CD4-positive, CD25-positive, alpha-beta regulatory T cell (primary cell): Measurements from ENCODE around the gene C2orf92. TPM values are rescaled to one million over a fixed set of nuclear protein-coding genes. Genes with fewer than 3 reads are reported as not detected.
A peak's percentile ranks its signal among the peaks of the same experiment; 100 is the strongest.
"Not testable (repeated sequence)": the region's sequence is repeated elsewhere in the genome, so short reads cannot be mapped to it uniquely, and the experiment has no call there.

Experiments used
- ATAC-seq, 2 donors: fragments of 150-1000 bp; cut with Tn5 transposase; one replicate each; pipeline ENCODE4 v1.10.0; 2021; ENCODE audit warnings: low read depth in 2 of 2, moderate number of reproducible peaks in 2 of 2, moderate library complexity in 1 of 2
- DNase-seq, 3 donors: peaks; one replicate each; pipeline versions ENCODE4 v3.0.0 to v3.0.0-alpha.2; 2012 to 2022; ENCODE audit warnings: mixed read lengths in 1 of 3
- H3K27ac ChIP-seq: one replicate; pipeline ENCODE4 v1.7.0; 2013; ENCODE audit warnings: mild to moderate bottlenecking, low read length; ENCODE audit not compliant: insufficient read depth, poor library complexity, severe bottlenecking
- H3K27me3 ChIP-seq: one replicate; pipeline ENCODE4 v1.7.0; 2013; ENCODE audit warnings: low read length; ENCODE audit not compliant: control insufficient read depth, insufficient read depth
- H3K36me3 ChIP-seq: one replicate; pipeline ENCODE4 v1.7.0; 2013; ENCODE audit warnings: mild to moderate bottlenecking, low read length, moderate library complexity; ENCODE audit not compliant: control insufficient read depth, insufficient read depth
- H3K4me1 ChIP-seq: 2 replicates; pipeline ENCODE4 v1.7.0; 2013; ENCODE audit warnings: mild to moderate bottlenecking, low read length; ENCODE audit not compliant: insufficient read depth, control insufficient read depth, poor library complexity, severe bottlenecking
- H3K4me3 ChIP-seq: one replicate; pipeline ENCODE4 v1.7.0; 2013; ENCODE audit warnings: low read depth, mild to moderate bottlenecking, low read length, moderate library complexity
- H3K9me3 ChIP-seq, 2 experiments: 1 replicate in 1 of 2; 2 replicates in 1 of 2; pipeline ENCODE4 v1.7.0; 2013; ENCODE audit warnings: low read length in 2 of 2, mild to moderate bottlenecking in 1 of 2, moderate library complexity in 1 of 2; ENCODE audit not compliant: control insufficient read depth in 2 of 2
- H3K27ac Mint-ChIP-seq, 3 donors: one replicate each; pipeline ENCODE4 v1.8.0; 2020 to 2022; ENCODE audit warnings: mild to moderate bottlenecking in 3 of 3, mixed read lengths in 3 of 3, moderate library complexity in 2 of 3
- H3K27me3 Mint-ChIP-seq: one replicate; pipeline ENCODE4 v1.8.0; 2022; ENCODE audit warnings: mild to moderate bottlenecking, mixed read lengths
- H3K36me3 Mint-ChIP-seq: one replicate; pipeline ENCODE4 v1.8.0; 2020; ENCODE audit warnings: mixed read lengths
- H3K4me1 Mint-ChIP-seq, 4 donors: one replicate each; pipeline ENCODE4 v1.8.0; 2020 to 2022; ENCODE audit warnings: mixed read lengths in 4 of 4, mild to moderate bottlenecking in 1 of 4
- H3K4me3 Mint-ChIP-seq, 4 donors: one replicate each; pipeline ENCODE4 v1.8.0; 2020 to 2022; ENCODE audit warnings: mild to moderate bottlenecking in 4 of 4, mixed read lengths in 4 of 4, moderate library complexity in 3 of 4
- H3K9me3 Mint-ChIP-seq, 7 donors: one replicate each; pipeline ENCODE4 v1.8.0; 2020 to 2022; ENCODE audit warnings: mixed read lengths in 7 of 7, mild to moderate bottlenecking in 3 of 7, moderate library complexity in 2 of 7
- polyA plus RNA-seq, 4 donors: library from polyadenylated mRNA; unstranded; fragments of 300-500 nt; fragmentation: Illumina TruSeq; gene quantifications; one replicate each; pipeline ENCODE4 v1.2.3, GENCODE V29; 2021
- total RNA-seq: library from RNA; stranded (reverse); gene quantifications from one replicate; pipeline ENCODE4 v1.2.3, GENCODE V29; 2022

C2orf92 gene
- total and polyA plus RNA-seq, 5 donors from 2014 or later, result 0.61 to 20.4 TPM; not detected in 3

DNA sequence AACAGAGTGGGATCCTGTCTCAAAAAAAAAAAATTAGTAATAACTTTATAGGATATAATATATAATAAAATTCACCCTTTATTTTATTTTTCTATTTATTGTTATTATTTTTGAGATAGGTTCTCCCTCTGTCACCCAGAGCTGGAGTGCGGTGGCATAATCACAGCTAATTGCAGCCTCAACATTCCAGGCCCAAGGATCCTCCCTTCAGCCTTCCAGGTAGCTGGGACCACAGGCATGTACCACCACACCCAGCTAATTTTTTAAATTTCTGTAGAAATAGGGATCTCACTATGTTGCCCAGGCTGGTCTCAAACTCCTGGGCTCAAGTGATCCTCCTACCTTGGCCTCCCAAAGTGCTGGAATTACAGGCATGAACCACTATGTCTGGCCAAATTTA lies 958 bp downstream of the C2orf92 start:
- H3K9me3 Mint-ChIP-seq, result no peaks in the 10 kb centered on the region

DNA sequence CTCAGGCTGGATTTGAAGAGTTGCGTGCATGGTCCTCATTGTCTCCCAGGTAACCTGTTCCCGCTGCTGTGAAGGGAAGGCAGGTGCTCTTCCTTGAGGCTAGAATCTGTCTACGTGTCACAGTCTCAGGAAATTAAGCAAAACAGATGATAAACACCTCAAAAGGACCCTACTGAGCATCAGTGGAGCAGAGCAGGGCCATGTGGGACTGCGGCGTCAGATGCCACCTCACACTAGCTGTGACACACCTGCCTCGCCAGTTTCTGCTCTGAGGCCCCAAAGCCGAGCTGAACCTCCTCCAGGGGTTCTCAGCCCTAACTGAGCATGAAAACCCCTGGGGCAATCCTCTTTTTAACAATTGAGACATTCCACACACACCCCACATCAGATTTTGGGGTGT lies 2.0 kb downstream of the C2orf92 start:
- H3K9me3 ChIP-seq, result no peaks in the 10 kb centered on the region
- DNase-seq (no peak), ATAC-seq (no peak)
- H3K9me3 Mint-ChIP-seq, result no peaks in the 10 kb centered on the region
- no peak overlapping the region for H3K27ac Mint-ChIP-seq
- no peaks in the 10 kb centered on the region for H3K27me3 Mint-ChIP-seq
- no peaks in the 10 kb centered on the region for H3K36me3 ChIP-seq
- peaks cover 0 to 5% (median 2%) of the 10 kb centered on the region in 4 donors for H3K4me1 Mint-ChIP-seq
- H3K36me3 Mint-ChIP-seq, result peaks cover 6% of the 10 kb centered on the region
- H3K4me3 ChIP-seq, result no peak overlapping the region
- no peaks in the 10 kb centered on the region for H3K4me1 ChIP-seq
- no peaks in the 10 kb centered on the region for H3K27me3 ChIP-seq
- no peak overlapping the region for H3K27ac ChIP-seq
- no peak overlapping the region for H3K4me3 Mint-ChIP-seq

More for the DNA sequence above, 958 bp downstream of the C2orf92 start:
- Histone ChIP-seq H3K9me3 (no peaks in the 10 kb centered on the region), H3K4me1 (no peaks in the 10 kb centered on the region), H3K4me3 (no peak overlapping the region), H3K27me3 (no peaks in the 10 kb centered on the region), H3K36me3 (no peaks in the 10 kb centered on the region), H3K27ac (no peak overlapping the region)
- DNase-seq, result no peak
- peaks cover 6% of the 10 kb centered on the region for H3K36me3 Mint-ChIP-seq
- no peak overlapping the region for H3K4me3 Mint-ChIP-seq
- H3K27ac Mint-ChIP-seq, result no peak overlapping the region
- no peaks in the 10 kb centered on the region for H3K27me3 Mint-ChIP-seq
- H3K4me1 Mint-ChIP-seq, result peaks cover 0 to 5% (median 2%) of the 10 kb centered on the region in 4 donors
- no peak for ATAC-seq

DNA sequence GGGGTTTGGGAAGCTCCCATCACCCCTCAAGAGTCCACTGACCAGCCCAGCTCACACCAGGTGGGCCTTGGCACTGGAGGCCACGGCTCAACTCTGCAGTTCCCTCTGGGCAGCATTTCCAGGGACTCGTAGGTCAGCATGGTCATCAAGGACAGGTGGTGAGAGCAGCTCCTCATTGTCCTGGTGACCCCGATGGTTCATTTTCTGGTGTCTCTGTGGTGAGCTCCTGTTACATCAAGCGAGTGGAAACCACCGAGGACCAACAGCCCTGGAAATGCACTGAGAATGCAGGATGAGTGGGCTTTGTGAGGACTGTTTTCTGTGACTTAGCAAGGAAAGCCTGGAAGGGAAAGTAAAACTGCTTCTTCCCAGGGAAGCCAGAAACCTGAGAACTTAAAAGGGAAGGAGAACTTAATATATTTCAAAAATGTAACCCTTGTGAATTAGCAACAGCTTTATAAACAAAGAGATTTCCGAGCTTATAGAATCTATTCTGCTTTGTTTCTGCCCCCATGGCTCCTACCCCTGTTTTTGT lies 3.2 kb downstream of the C2orf92 start:
- H3K36me3 Mint-ChIP-seq, H3K4me3 Mint-ChIP-seq, ATAC-seq: not testable (repeated sequence)

DNA sequence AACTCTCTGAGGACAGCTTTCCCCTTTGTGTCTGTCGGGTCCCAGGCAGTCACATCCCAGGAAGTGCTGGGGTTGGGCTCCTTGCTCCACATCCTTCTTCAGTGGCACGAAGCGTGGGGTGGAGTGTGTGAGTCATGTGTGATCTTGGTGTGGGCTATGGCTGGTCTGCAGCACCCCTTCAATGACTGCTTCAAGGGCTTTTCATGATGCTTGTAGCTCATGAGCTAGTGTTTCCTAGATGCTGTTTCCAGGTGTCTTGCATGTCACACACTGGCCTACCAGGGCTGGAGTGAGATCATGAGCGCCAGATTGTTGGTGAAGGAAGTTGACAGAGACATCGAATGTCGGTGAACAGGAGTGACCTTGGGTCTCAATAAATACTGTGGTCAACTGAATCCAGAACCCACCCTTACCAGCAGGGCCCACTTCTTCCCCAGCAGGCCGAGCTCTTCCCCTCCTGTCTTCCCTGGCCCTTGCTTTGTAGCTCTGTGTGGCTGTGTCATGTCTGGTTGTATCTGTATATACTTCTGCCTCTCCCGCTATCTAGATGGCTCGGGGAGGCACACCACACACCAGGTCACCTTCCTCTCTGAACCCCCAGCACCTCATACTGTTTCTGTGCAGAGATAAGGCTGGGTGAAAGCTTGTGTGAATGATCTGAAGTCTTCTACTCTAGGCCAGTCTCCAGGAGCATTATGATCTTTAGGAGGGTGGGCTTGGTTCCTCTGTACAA lies 3.8 kb downstream of the C2orf92 start:
- DNase-seq (no peak), ATAC-seq (no peak)
- Mint-ChIP-seq H3K27me3 (no peaks in the 10 kb centered on the region), H3K27ac (peak overlapping the region in 1 of 3 donors; percentile 45), H3K4me3 (no peak overlapping the region), H3K9me3 (no peaks in the 10 kb centered on the region), H3K36me3 (peaks cover 5% of the 10 kb centered on the region), H3K4me1 (peaks cover 0 to 2% (median 0%) of the 10 kb centered on the region in 4 donors)
- no peaks in the 10 kb centered on the region for H3K4me1 ChIP-seq
- no peaks in the 10 kb centered on the region for H3K9me3 ChIP-seq
- H3K4me3 ChIP-seq, result no peak overlapping the region
- no peak overlapping the region for H3K27ac ChIP-seq
- H3K36me3 ChIP-seq, result no peaks in the 10 kb centered on the region
- H3K27me3 ChIP-seq, result no peaks in the 10 kb centered on the region

More for the DNA sequence above, 3.2 kb downstream of the C2orf92 start:
- not testable (repeated sequence) for H3K4me1 ChIP-seq, H3K27me3 ChIP-seq, H3K9me3 ChIP-seq, H3K4me3 ChIP-seq, H3K27ac Mint-ChIP-seq, H3K36me3 ChIP-seq, DNase-seq, H3K9me3 Mint-ChIP-seq, H3K4me1 Mint-ChIP-seq, H3K27me3 Mint-ChIP-seq, H3K27ac ChIP-seq

DNA sequence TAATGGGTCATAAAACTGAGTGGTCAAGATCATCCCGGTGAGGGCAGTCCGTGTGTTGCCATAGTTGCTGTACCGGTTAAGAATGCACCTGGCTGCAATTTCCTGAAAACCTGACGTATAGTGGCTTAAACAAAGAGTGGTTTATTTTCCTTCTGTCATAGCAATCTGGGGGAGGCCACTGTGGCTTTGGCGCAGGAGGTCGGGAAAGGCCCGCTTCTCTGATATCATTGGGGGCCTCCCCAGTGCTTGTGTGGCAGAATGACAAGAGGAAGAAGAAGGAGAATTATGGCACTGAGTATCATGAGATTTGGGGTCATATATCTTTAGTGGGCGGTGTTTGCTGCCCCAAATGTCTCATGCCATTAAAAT lies 4.4 kb downstream of the C2orf92 start:
- Mint-ChIP-seq H3K4me3 (no peak overlapping the region), H3K27me3 (no peaks in the 10 kb centered on the region), H3K36me3 (peaks cover 5% of the 10 kb centered on the region), H3K27ac (peak overlapping the region in 1 of 3 donors; percentile 45), H3K4me1 (peaks cover 0 to 2% (median 0%) of the 10 kb centered on the region in 4 donors), H3K9me3 (no peaks in the 10 kb centered on the region)
- no peaks in the 10 kb centered on the region for H3K4me1 ChIP-seq
- DNase-seq (no peak), ATAC-seq (no peak)
- H3K27ac ChIP-seq, result no peak overlapping the region
- no peaks in the 10 kb centered on the region for H3K27me3 ChIP-seq
- no peaks in the 10 kb centered on the region for H3K9me3 ChIP-seq
- no peak overlapping the region for H3K4me3 ChIP-seq
- H3K36me3 ChIP-seq, result no peaks in the 10 kb centered on the region

DNA sequence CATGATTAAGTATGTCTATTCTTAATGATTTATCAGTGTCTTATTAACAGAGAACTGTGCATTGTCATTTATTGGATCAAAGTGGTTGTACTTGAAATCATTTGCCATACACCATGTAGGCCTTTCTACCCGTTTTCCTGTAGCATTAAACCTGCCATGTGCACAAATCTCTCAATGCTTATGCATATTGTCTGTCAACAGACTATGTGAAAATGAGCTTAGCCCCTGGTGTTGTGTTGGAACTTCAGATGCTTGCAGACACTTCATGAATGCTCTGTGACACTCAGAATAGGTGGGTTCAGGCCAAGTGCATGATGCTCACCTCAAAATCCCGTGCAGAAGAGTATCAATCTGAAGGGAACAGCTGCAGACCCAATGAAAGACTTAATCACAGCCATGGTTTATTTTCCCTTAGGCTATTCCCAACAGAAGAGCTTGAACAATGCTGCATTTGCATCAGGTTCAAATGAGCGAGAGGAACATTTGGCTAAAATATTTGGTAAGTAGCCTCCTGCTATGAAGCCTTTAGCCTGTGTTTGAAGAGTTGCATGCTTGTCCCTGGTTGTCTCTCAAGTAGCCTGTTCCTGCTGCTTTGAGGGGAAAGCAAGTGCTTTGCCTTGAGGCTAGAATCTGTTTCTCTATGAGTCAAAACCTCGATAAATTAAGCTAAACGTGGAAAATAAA lies 6.1 kb downstream of the C2orf92 start:
- Mint-ChIP-seq H3K4me1 (peaks cover 0 to 4% (median under 1%) of the 10 kb centered on the region in 4 donors), H3K27ac (no peak overlapping the region), H3K27me3 (no peaks in the 10 kb centered on the region), H3K36me3 (peaks cover 5% of the 10 kb centered on the region), H3K9me3 (no peaks in the 10 kb centered on the region), H3K4me3 (no peak overlapping the region)
- Histone ChIP-seq H3K4me3 (no peak overlapping the region), H3K27me3 (no peaks in the 10 kb centered on the region), H3K27ac (no peak overlapping the region), H3K36me3 (no peaks in the 10 kb centered on the region), H3K9me3 (no peaks in the 10 kb centered on the region), H3K4me1 (no peaks in the 10 kb centered on the region)
- DNase-seq (no peak), ATAC-seq (no peak)

DNA sequence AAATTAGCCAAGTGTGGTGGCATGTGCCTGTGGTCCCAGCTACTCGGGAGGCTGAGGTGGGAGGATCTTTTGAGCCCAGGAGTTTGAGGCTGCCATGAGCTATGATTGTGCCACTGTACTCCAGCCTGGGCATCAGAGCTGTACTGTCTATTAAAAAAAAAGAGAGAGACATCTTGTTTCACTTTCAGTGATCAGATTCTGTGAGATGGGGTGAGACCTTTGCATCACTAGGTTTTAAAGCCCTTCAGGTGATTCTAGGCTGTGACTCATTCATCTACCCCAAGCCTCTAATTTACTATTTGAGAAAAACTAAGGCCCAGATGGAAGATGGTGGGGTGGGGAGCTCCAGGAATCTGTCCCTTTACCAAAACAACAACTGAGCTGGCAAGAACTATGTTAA lies 7.1 kb downstream of the C2orf92 start:
- H3K4me1 Mint-ChIP-seq, result peaks cover 0 to 5% (median 2%) of the 10 kb centered on the region in 4 donors
- H3K36me3 ChIP-seq, result no peaks in the 10 kb centered on the region
- H3K27ac Mint-ChIP-seq, result no peak overlapping the region
- no peaks in the 10 kb centered on the region for H3K27me3 ChIP-seq
- no peak overlapping the region for H3K27ac ChIP-seq
- no peaks in the 10 kb centered on the region for H3K27me3 Mint-ChIP-seq
- H3K4me3 Mint-ChIP-seq, result no peak overlapping the region
- no peak overlapping the region for H3K4me3 ChIP-seq
- peak in 1 of 3 donors; percentile 50 for DNase-seq
- peaks cover 0 to 1% (median 0%) of the 10 kb centered on the region in 7 donors for H3K9me3 Mint-ChIP-seq
- H3K36me3 Mint-ChIP-seq, result peaks cover 5% of the 10 kb centered on the region
- H3K9me3 ChIP-seq, result no peaks in the 10 kb centered on the region
- no peaks in the 10 kb centered on the region for H3K4me1 ChIP-seq
- no peak for ATAC-seq
